Measurements from ENCODE around the gene SLC35A3. TPM values are rescaled to one million over a fixed set of nuclear protein-coding genes. Genes with fewer than 3 reads are reported as not detected.

Gene SLC35A3
- total RNA-seq, 1 donor, result 35.8 TPM

DNA sequence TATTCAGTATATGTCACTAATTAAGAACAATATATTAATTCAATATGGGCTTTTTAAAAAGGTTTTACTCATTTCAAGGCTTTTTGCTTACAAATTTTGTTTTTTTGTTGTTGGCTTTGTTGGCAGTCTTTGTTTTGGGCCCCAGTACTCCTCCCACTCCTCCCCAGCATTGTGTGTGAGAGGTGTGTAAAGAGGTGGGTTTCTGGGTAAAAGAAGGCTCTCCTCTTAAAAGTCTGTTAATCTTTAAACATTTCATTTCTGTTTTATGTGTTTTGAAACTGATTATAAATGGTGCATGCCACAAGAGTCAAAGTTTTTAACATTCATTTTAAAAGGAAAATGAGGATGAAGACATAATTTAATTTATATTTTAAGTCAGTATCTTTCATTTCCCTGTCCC is 83.3 kb downstream of the SLC35A3 start:
- H3K4me3 ChIP-seq (ENCODE audit: low read depth, low read length), result no peak overlapping the region
- DNase-seq (ENCODE audit: low read depth), result no peak
- no peak for TF ChIP-seq CTCF (IDR thresholded peaks at IDR 0.05; ENCODE audit: insufficient read depth, low read length)

- TF ChIP-seq CTCF (IDR thresholded peaks at IDR 0.05; ENCODE audit: insufficient read depth, low read length), result no peak
- DNase-seq (ENCODE audit: low read depth), result no peak
- no peak overlapping the region for H3K4me3 ChIP-seq (ENCODE audit: low read depth, low read length)
Observed at GRCh38 chr1:100053727-100054126, 83.9 kb downstream of the SLC35A3 start.

DNA sequence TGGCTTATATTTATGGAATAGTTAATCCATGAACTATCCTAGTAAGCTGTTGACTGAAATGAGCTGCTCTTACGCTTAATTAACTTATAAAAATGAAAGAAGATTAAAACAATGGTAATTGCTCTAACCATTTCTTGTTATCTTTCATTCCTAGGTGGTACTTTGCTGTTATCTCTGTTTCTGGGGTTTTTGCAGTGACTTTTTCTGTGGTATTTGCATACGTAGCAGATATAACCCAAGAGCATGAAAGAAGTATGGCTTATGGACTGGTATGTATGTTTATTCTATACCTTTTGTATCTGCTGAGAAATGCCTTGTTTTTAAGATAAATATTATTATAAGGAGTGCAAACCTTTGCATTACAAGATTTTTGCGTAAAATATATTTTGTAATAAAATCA is 91.9 kb downstream of the SLC35A3 start:
- H3K4me3 ChIP-seq (ENCODE audit: low read depth, low read length), result no peak overlapping the region
- TF ChIP-seq CTCF (IDR thresholded peaks at IDR 0.05; ENCODE audit: insufficient read depth, low read length), result no peak
- no peak for DNase-seq (ENCODE audit: low read depth)

GRCh38 chr1:100065183-100065968 is 95.6 kb downstream of the SLC35A3 start:
- no peak overlapping the region for H3K4me3 ChIP-seq (ENCODE audit: low read depth, low read length)
- no peak for DNase-seq (ENCODE audit: low read depth)
- TF ChIP-seq CTCF (IDR thresholded peaks at IDR 0.05; ENCODE audit: insufficient read depth, low read length), result no peak

DNA sequence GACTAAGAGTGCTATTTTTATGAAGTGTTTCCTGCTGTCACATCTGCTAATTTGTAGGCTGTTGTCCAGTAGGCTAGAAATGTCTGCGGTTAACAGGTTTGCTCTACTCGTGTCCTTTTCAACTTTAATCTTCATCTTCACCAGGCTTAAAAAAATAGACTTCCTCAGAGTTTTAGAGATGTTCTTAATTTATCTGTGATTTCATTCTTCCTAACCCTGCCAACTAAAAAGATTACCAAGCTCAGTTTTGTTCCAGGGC is 96.1 kb downstream of the SLC35A3 start:
- no peak for DNase-seq (ENCODE audit: low read depth)
- no peak for TF ChIP-seq CTCF (IDR thresholded peaks at IDR 0.05; ENCODE audit: insufficient read depth, low read length)

DNA sequence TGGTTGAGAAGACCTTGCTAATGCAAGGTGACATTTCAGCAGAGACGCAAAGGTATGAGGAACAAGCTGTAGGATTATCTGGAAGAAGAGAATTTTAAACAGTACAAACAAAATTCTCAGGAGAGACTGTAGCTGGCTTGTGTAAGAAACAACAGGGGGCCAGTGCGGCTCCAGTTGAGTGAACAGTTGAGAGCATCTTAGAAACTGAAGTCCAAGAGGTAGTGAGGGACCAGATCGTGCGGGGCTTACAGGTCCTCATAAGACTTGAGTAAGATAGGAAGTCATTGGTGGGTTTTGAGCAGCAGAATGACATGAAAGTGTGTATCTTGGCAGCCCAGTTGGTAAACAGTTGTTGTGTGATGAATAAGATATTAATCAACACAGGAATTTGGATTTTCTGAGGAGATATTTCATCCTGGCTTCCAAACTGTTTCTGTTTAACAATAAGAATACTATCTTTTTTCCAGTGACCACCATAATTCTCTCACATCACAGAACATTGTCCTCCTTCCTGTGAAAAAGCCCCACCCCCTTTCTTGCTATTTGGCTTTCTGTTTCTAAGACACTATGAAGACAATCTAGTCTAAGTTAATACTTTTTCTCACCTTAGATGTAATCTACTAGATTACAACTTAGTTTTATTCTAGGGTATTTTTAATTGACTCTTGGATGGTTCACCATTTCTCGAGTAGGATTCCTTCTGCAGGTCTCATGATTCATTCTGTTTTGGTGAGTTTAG is 100.6 kb downstream of the SLC35A3 start:
- H3K4me3 ChIP-seq (ENCODE audit: low read depth, low read length), result no peak overlapping the region
- DNase-seq (ENCODE audit: low read depth), result no peak
- TF ChIP-seq CTCF (IDR thresholded peaks at IDR 0.05; ENCODE audit: insufficient read depth, low read length), result no peak

More for the DNA sequence above, 96.1 kb downstream of the SLC35A3 start:
- no peak overlapping the region for H3K4me3 ChIP-seq (ENCODE audit: low read depth, low read length)

All from fibroblast of the aortic adventitia (primary cell).